HG03108 (cell line): ENCODE results near the gene WBP1L.
"Not testable (repeated sequence)": the region's sequence is repeated elsewhere in the genome, so short reads cannot be mapped to it uniquely, and the experiment has no call there.

Source experiments
- ATAC-seq: cut with Tn5 transposase; IDR thresholded peaks from one replicate; pipeline ENCODE4 v1.9.1; 2021; ENCODE audit warnings: moderate library complexity; ENCODE audit not compliant: unreplicated experiment

The WBP1L gene

GRCh38 chr10:102832987-102833386 is 89.2 kb downstream of the WBP1L start:
- no peak for ATAC-seq

DNA sequence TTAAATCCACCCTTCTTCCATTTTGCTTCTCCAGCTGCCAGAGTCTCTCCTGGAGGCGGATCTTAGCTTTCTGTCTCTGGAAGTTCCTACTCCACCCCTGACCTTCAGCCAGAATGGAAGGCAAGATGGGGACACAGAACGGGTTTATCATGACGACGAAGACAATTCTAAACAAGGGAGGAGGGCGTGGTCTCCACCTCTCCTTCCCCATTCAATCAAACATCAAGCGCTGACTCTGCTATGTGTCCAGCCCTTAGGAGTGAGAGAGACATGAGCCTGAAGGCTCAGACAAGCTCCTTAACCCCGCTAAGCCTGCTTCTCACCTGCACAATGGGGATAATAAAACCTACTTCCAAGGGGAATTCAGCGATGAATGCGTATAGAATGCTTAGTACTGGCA is 90.4 kb downstream of the WBP1L start:
- ATAC-seq, result no peak

GRCh38 chr10:102835007-102835482 is 91.3 kb downstream of the WBP1L start:
- ATAC-seq, result no peak

DNA sequence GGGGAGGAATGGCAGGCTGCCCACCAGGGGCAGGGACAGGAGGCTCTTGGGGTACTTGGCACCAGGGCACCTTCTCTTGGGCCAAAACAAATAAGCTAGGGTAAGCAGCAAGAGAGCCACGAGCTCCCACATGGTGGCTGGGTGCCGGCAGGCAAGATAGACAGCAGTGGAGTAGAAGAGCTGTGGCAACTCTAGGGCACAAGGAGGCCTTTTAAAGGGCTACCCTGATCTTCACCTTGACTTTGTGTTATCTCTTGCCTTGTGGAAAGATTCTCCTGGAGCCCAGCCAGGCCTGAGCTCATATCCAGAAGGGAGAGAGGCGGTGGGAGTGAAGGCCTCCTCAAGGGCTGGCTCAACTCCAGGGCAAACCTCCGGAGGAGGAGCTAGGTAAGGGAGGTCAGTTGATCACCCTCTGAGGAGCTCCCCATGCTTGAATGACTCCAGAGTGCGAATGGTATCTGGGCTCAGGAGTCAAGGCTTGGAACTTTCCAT is 93.5 kb downstream of the WBP1L start, which contains the start of gene CYP17A1:
Gene CYP17A1 (minus strand): TSS at position 184 of the 492 bp plus-strand sequence. CDS start 52 bp downstream, at position 132.
- no peak for ATAC-seq

- ATAC-seq, result not testable (repeated sequence)
These were observed 94.7 kb downstream of the WBP1L start for GRCh38 chr10:102838276-102838927.

DNA sequence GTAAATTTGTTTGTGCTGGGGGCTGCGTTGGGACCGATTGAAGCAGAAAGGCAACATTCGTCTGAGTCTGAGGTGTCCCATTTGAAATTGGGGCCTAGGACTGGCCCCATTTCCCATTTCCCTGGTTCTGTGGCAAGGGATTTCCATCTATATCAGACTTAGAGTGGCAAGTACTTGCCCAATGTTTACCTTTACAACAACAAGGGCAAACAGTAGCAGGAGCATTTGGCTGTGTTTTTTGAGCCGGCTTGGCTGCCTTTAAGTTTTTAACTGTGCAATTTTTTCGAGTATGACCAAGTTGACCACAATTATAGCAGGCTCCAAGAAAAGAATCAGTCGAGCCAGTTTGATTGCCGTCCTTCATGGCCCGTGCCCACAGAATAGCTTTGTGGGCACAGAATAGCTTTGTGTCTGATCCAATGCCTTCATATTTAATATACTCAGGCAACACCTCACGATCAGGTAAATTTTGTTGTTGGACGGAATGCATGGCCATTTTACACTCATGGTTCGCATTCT is 98.1 kb downstream of the WBP1L start:
- ATAC-seq, result no peak

- not testable (repeated sequence) for ATAC-seq
These were observed 99.4 kb downstream of the WBP1L start for GRCh38 chr10:102843139-102843538.

GRCh38 chr10:102844190-102844776 is 100.5 kb downstream of the WBP1L start:
- not testable (repeated sequence) for ATAC-seq

DNA sequence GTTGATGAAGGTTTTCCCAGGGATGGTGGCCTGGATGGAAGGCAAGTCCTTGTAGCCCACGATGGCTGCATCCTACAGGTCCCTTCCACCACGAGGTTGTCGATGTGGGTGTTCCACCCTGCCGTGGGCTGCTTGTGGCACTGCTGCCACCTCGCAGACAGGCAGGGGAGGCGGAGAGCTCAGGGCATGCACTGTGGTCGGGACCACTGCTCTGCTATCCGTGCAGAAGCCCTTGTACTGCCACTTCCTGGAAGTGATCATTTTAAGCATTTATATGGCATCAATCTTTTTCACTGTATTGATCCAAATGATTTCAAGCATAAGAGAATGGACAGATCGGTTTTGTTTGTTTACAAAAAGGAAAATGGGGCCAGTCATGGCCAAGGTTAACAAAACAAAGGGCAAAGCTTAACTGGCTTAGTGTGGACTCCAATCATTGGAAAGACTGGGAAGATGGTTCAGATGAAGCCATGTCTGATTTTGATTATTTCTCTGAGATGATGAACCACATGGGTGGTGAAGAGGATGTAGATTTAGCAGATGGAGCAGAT is 101.7 kb downstream of the WBP1L start:
- ATAC-seq, result no peak

GRCh38 chr10:102850025-102850518 is 106.3 kb downstream of the WBP1L start:
- no peak for ATAC-seq

DNA sequence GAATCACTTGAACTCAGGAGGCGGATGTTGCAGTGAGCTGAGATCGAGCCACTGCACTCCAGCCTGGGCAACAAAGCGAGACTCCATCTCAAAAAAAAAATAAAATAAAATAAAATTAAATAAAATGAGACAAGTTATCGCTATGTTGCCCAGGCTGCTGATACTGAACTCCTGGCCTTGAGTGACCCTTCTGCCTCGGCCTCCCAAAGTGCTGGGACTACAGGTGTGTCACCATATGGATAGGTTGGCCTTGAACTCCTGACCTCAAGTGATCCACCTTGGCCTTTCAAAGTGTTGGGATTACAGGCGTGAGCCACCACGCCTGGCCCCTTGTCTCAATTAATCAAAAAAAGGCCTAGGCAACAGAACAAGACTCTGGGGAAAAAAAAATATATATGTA is 109.5 kb downstream of the WBP1L start:
- not testable (repeated sequence) for ATAC-seq

DNA sequence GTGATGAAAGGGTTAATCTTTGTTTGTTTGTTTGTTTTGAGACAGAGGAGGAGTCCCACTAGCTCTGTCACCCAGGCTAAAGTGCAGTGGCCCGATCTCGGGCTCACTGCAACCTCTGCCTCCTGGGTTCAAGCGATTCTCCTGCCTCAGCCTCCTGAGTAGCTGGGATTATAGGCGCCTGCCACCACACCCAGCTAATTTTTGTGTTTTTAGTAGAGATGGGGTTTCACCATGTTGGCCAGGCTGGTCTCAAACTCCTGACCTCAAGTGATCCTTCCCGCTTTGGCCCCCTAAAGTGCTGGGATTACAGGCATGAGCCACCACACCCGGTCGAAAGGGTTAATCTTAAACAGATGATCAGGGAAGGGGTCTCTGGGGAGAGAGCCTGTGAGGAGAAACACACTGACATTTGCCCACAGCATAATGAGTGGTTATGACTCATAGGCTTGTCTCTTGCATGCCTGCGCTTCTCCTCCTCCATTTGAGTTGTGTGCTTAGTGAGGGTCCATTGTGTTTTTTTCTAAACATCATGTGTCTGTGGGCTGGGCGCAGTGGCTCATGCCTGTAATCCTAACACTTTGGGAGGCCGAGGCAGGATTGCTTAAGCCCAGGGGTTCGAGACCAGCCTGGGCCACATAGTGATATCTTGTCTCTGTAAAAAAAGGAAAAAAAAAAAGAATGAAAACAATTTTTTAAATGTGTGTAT is 112.1 kb downstream of the WBP1L start:
- ATAC-seq, result not testable (repeated sequence)

DNA sequence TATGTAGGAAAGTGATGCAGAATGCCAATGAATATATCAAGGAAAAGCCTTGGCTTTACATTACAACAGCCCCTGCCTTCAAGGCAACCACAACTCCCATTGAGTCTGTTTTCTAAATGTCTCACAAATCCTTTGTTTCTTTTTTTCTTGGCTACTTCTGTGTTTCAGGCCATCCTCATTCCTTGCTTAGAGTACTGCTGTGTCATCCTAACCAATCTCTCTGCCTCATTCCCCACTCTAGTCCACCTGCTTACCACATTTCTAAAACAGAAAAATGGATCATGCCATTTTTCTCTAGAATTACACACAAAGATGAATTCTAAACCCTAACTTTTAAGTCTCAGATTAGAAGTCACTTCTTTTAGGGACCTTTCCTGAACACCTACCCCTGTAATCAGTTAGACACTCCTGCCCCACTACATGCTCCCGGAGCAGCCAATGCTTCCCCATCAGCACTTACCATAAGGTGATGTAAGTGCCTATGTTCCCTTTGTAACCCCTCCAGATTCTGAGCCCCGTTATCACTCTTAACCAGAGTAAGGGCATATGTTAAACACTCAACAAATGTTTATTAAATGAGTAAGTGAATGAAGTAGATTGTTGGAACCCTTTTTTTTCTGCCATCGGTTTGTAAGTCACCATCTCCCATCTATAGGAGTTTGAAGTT is 113.1 kb downstream of the WBP1L start:
- no peak for ATAC-seq

- ATAC-seq, result no peak
These were observed 116.2 kb downstream of the WBP1L start for GRCh38 chr10:102859911-102860310.

DNA sequence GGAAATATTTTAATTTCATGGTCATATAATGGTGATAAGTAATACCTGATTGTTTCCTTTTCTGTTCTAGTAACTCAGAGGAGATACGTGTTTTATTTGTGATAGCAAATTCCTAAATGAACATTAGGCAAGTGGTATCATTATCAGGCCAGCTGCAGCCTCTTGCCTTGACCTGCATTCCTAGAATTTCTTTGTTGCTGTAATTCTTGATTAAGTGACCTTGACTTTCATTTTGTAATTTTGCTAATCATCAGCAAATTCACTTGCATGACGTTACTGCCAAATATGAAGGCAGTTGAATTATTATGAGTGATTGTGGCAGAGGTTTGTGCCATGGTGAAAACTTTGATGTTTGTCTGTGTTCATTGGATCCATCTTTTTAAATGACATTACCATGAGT is 119.9 kb downstream of the WBP1L start:
- no peak for ATAC-seq

DNA sequence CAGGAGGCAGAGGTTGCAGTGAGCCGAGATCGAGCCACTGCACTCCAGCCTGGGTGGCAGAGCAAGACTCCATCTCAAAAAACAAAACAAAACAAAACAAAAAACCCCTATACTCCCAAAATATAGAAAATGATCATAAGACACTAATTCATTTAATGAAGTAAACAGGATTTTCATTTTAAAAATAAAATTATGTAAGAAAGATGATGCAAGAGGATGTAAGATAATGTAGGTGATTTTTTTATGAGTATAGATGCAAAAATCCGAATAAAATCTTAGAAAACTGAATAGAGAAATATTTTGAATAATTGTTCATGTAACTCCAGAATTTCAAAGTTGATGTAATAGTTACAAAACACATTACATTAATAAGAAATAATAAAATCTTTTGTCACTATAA is 121.9 kb downstream of the WBP1L start:
- ATAC-seq, result no peak
